Stimulated activated CD4-positive, alpha-beta T cell treated with anti-CD3 and anti-CD28 coated beads, Interleukin-12 subunit alpha, Interleukin-12 subunit beta, amount 100 ng/mL, for 48 hours (primary cell): Measurements from ENCODE around the gene PHF11.

Experiments
- DNase-seq, 3 donors: peaks; one replicate each; pipeline ENCODE4 v3.0.0-alpha.2; 2020; ENCODE audit warnings: low read depth in 2 of 3, low spot score in 1 of 3

The PHF11 gene

GRCh38 chr13:49495783-49496762, at the start of gene PHF11:
Gene PHF11, plus strand, starts transcription at chr13:49495953. Its CDS starts 49 bp downstream, at chr13:49496002.
- peak; percentile 80 to 86 (median 86) for DNase-seq

GRCh38 chr13:49446473-49446872, 49.3 kb upstream of the PHF11 start:
- no peak for DNase-seq

GRCh38 chr13:49448753-49449152, 47.0 kb upstream of the PHF11 start:
- no peak for DNase-seq

- no peak for DNase-seq
Measured at GRCh38 chr13:49450105-49450819, 45.5 kb upstream of the PHF11 start.

GRCh38 chr13:49452725-49453457, 42.9 kb upstream of the PHF11 start:
- DNase-seq: no peak

GRCh38 chr13:49453465-49453864, 42.3 kb upstream of the PHF11 start:
- DNase-seq: no peak

GRCh38 chr13:49454388-49455006, 41.3 kb upstream of the PHF11 start:
- DNase-seq: no peak

GRCh38 chr13:49455007-49455398, 40.8 kb upstream of the PHF11 start:
- no peak for DNase-seq

GRCh38 chr13:49456156-49456555, 39.6 kb upstream of the PHF11 start:
- no peak for DNase-seq

- no peak for DNase-seq
Measured at GRCh38 chr13:49457221-49457620, 38.5 kb upstream of the PHF11 start.

- DNase-seq: no peak
Measured at GRCh38 chr13:49459580-49459979, 36.2 kb upstream of the PHF11 start.

- DNase-seq: no peak
Measured at GRCh38 chr13:49464085-49464484, 31.7 kb upstream of the PHF11 start.

- DNase-seq: no peak
Measured at GRCh38 chr13:49464621-49465325, 31.0 kb upstream of the PHF11 start.

GRCh38 chr13:49466292-49466838, 29.4 kb upstream of the PHF11 start:
- no peak for DNase-seq

GRCh38 chr13:49472186-49472585, 23.6 kb upstream of the PHF11 start:
- no peak for DNase-seq

GRCh38 chr13:49476529-49476928, 19.2 kb upstream of the PHF11 start:
- no peak for DNase-seq

- DNase-seq: no peak
Measured at GRCh38 chr13:49481788-49482187, 14.0 kb upstream of the PHF11 start.

- DNase-seq: no peak
Measured at GRCh38 chr13:49488563-49488962, 7.2 kb upstream of the PHF11 start.

- DNase-seq: no peak
Measured at GRCh38 chr13:49494645-49495044, 1.1 kb upstream of the PHF11 start.

- DNase-seq: peak in 2 of 3 donors; percentile 53 to 66
Measured at GRCh38 chr13:49496837-49497236, 1.1 kb downstream of the PHF11 start.
